Vagina (tissue), 2 donors: ENCODE measurements around the gene GART. TPM values are rescaled to one million over a fixed set of nuclear protein-coding genes. Genes with fewer than 3 reads are reported as not detected.

Experiments
- DNase-seq, 2 donors: peaks; one replicate each; pipeline ENCODE4 v3.0.0-alpha.2; 2017; ENCODE audit errors: extremely low spot score in 2 of 2
- H3K27ac ChIP-seq: fragments of 200-600 bp; sonication (generic); one replicate; pipeline ENCODE4 v1.5.1; 2019
- H3K27me3 ChIP-seq: fragments of 200-600 bp; sonication (generic); one replicate; pipeline ENCODE4 v1.5.1; 2019
- H3K36me3 ChIP-seq, 2 donors: fragments of 200-600 bp; sonication (generic); one replicate each; pipeline ENCODE4 v1.5.1; 2017 to 2019
- H3K4me1 ChIP-seq: fragments of 200-600 bp; sonication (generic); one replicate; pipeline ENCODE4 v1.5.1; 2019
- H3K4me3 ChIP-seq, 2 donors: fragments of 200-600 bp; sonication (generic); 1 replicate in 1 of 2; 2 replicates in 1 of 2; pipeline ENCODE4 v1.5.1; 2016 to 2019
- H3K9me3 ChIP-seq: fragments of 200-600 bp; sonication (generic); one replicate; pipeline ENCODE4 v1.5.1; 2019
- POLR2A ChIP-seq, 2 donors: fragments of 450-650 bp; IDR thresholded peaks; one replicate each; pipeline ENCODE4 v1.6.1; 2017; ENCODE audit warnings: antibody characterized with exemption in 2 of 2, mild to moderate bottlenecking in 2 of 2, moderate library complexity in 2 of 2
- POLR2AphosphoS5 ChIP-seq, 2 donors: sonication (generic); formaldehyde crosslinking; IDR thresholded peaks; one replicate each; pipeline ENCODE4 v1.9.0; 2017; ENCODE audit warnings: antibody characterized with exemption in 2 of 2, mild to moderate bottlenecking in 2 of 2, low read depth in 1 of 2; ENCODE audit not compliant: insufficient read depth in 1 of 2
- intact Hi-C: fragments of 100-400 bp; cut with DNase I; formaldehyde crosslinking; loops from one replicate; pipeline ENCODE4 v1.15.1; 2023
- total RNA-seq: library from RNA; depleted of rRNA; stranded (reverse); fragments of >200 nt; gene quantifications from one replicate; pipeline ENCODE4 v1.2.3, GENCODE V29; 2016
- TF ChIP-seq, protein P1 (sequence below), 3 experiments: fragments of 450-650 bp in 2 of 3; fragments of 200-600 bp in 1 of 3; sonication (generic) in 1 of 3; IDR thresholded peaks; one replicate each; pipeline ENCODE4 v1.5.1; 2017 to 2019; ENCODE audit warnings: antibody characterized with exemption in 3 of 3, mild to moderate bottlenecking in 2 of 3, moderate library complexity in 2 of 3

GART gene
- total RNA-seq, 1 donor from 2014 or later = 47.6 TPM

DNA sequence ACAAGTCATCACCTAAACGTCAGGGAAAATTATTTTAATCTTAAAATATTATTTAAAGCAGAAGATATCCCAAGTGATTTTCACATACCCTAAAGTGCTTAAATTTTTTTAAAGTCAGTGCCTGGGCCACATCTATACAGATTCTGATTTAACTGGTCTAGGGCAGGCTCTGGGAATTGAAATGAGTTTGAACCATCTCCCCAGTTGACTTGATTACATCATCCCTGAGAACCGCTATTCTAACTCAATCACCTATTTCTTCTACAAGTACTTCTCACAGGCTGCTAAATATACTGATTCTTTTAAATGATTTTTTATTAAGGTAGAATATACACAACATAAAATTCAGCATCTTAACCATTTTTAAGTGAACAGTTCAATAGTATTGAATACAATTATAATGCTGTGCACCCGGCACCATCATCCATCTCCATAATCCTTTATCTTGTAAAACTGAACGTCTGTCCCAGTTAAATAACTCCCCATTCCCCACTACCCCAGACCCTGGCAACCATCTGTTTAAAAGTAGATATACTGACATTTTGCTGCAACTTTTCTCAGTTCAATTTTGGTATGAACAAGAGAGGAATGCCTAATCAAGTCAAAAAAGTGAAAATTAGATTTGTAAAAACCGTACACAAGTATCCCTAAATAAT, 19.5 kb downstream of the GART start:
- no peaks in the 10 kb centered on the region for H3K9me3 ChIP-seq
- DNase-seq = no peak
- peaks cover 0 to 36% of the 10 kb centered on the region in 2 donors for H3K36me3 ChIP-seq
- H3K27me3 ChIP-seq = no peaks in the 10 kb centered on the region
- TF ChIP-seq, protein P1, sequence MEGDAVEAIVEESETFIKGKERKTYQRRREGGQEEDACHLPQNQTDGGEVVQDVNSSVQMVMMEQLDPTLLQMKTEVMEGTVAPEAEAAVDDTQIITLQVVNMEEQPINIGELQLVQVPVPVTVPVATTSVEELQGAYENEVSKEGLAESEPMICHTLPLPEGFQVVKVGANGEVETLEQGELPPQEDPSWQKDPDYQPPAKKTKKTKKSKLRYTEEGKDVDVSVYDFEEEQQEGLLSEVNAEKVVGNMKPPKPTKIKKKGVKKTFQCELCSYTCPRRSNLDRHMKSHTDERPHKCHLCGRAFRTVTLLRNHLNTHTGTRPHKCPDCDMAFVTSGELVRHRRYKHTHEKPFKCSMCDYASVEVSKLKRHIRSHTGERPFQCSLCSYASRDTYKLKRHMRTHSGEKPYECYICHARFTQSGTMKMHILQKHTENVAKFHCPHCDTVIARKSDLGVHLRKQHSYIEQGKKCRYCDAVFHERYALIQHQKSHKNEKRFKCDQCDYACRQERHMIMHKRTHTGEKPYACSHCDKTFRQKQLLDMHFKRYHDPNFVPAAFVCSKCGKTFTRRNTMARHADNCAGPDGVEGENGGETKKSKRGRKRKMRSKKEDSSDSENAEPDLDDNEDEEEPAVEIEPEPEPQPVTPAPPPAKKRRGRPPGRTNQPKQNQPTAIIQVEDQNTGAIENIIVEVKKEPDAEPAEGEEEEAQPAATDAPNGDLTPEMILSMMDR (IDR thresholded peaks at IDR 0.05) = no peak
- no peak for TF ChIP-seq POLR2AphosphoS5 (IDR thresholded peaks at IDR 0.05; ENCODE audit: insufficient read depth in 1 of 2, low read depth in 1 of 2)
- no peak for TF ChIP-seq POLR2A (IDR thresholded peaks at IDR 0.05)
- no peaks in the 10 kb centered on the region for H3K4me1 ChIP-seq
- no peak overlapping the region for H3K27ac ChIP-seq
- intact Hi-C loops = no loop called here
- no peak overlapping the region for H3K4me3 ChIP-seq

DNA sequence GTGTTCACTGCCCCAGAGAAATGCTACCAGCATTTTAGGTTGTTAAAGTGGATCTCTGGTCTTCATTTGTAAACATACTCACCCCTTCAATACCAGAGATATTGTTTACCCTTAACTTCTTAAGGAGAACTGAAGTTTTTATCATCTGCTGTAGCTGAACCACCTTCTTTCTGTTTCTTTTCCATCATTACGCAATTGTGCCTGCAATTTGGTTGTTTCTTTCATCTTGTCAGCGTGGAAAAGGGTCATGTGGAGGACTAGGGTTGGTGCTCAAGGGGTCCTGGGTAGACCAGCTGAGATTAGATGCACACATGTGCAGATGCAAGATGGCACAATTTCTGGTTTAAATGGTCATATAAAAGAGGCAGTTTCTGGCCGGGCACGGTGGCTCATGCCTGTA, 23.0 kb downstream of the GART start:
- no peak for TF ChIP-seq POLR2AphosphoS5 (IDR thresholded peaks at IDR 0.05; ENCODE audit: insufficient read depth in 1 of 2, low read depth in 1 of 2)
- TF ChIP-seq POLR2A (IDR thresholded peaks at IDR 0.05) = no peak
- TF ChIP-seq, protein P1 (IDR thresholded peaks at IDR 0.05) = no peak
- no peaks in the 10 kb centered on the region for H3K4me1 ChIP-seq
- no peaks in the 10 kb centered on the region for H3K9me3 ChIP-seq
- DNase-seq = no peak
- no peaks in the 10 kb centered on the region for H3K27me3 ChIP-seq
- intact Hi-C loops = no loop called here
- peaks cover 0 to 58% of the 10 kb centered on the region in 2 donors for H3K36me3 ChIP-seq
- H3K27ac ChIP-seq = no peak overlapping the region
- H3K4me3 ChIP-seq = no peak overlapping the region

DNA sequence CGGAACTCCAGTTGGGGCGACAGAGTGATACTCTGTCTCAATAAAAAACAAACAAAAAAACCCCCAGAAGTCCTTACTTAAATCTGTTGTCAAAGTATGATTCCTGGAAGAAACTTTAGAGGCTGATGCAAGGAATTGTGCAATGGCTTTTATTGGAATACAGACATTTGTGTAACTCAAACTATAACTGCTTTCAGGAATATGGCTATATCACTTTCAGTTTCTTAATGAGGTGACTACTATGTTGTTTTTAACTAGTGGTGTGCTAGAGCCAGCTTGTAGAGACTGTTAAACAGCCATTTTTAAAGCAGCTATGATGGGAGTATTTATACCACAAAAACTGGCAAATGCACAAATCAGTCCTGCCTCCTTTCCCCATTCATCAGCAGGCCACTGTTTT, 27.7 kb downstream of the GART start:
- Histone ChIP-seq H3K4me1 (no peaks in the 10 kb centered on the region), H3K9me3 (no peaks in the 10 kb centered on the region), H3K27ac (no peak overlapping the region), H3K4me3 (no peak overlapping the region), H3K36me3 (peaks cover 0 to 80% of the 10 kb centered on the region in 2 donors), H3K27me3 (no peaks in the 10 kb centered on the region)
- TF ChIP-seq, protein P1 (IDR thresholded peaks at IDR 0.05) = no peak
- TF ChIP-seq POLR2A (IDR thresholded peaks at IDR 0.05) = no peak
- no peak for TF ChIP-seq POLR2AphosphoS5 (IDR thresholded peaks at IDR 0.05; ENCODE audit: insufficient read depth in 1 of 2, low read depth in 1 of 2)
- no peak for DNase-seq
- intact Hi-C loops = no loop called here

DNA sequence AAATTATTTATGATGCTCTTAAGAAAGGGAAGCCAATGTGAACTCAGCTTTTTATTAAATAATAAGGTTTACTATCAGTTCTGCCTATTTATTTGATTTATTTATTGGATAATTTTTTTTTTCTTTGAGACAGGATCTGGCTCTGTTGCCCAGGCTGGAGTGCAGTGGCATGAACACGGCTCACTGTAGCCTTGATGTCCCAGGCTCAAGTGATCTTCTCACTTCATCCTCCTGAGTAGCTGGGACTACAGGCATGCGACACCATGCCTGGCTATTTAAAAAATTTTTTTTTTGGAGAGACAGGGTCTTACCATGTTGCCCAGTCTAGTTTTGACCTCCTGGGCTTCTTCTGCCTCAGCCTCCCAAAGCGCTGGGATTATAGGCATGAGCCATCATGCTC, 29.4 kb downstream of the GART start:
- TF ChIP-seq, protein P1 (IDR thresholded peaks at IDR 0.05) = no peak
- TF ChIP-seq POLR2A (IDR thresholded peaks at IDR 0.05) = no peak
- Histone ChIP-seq H3K4me3 (no peak overlapping the region), H3K27ac (no peak overlapping the region), H3K27me3 (no peaks in the 10 kb centered on the region), H3K4me1 (no peaks in the 10 kb centered on the region), H3K9me3 (no peaks in the 10 kb centered on the region), H3K36me3 (peaks cover 0 to 76% of the 10 kb centered on the region in 2 donors)
- no peak for DNase-seq
- intact Hi-C loops = no loop called here

DNA sequence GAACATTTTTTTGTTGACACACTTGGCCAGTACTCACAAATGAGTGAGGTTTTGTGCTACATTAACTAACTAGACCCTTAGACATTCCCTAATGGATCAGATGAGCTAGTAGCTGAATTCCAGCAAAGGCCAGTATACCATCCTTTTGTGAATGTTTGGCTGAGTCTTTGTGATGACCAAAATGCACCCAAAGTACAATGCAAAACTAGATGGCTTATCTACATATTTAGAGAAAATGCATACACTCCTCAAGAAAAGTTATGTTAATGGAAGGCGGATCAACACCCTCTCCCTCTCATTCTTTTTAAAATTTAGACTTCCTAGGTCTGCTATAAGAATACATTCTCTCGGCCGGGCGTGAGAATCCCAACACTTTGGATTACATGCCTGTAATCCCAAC, 30.3 kb downstream of the GART start:
- Histone ChIP-seq H3K9me3 (no peaks in the 10 kb centered on the region), H3K4me1 (no peaks in the 10 kb centered on the region), H3K4me3 (no peak overlapping the region), H3K27me3 (no peaks in the 10 kb centered on the region), H3K27ac (no peak overlapping the region), H3K36me3 (peaks cover 0 to 68% of the 10 kb centered on the region in 2 donors)
- TF ChIP-seq POLR2AphosphoS5 (IDR thresholded peaks at IDR 0.05; ENCODE audit: insufficient read depth in 1 of 2, low read depth in 1 of 2) (no peak), POLR2A (IDR thresholded peaks at IDR 0.05) (no peak)
- TF ChIP-seq, protein P1 (IDR thresholded peaks at IDR 0.05) = no peak
- no peak for DNase-seq
- intact Hi-C loops = no loop called here
